HepG2 (cell line): ENCODE results near the gene SGK1. TPM values are rescaled to one million over a fixed set of nuclear protein-coding genes. Genes with fewer than 3 reads are reported as not detected.
A peak's percentile ranks its signal among the peaks of the same experiment; 100 is the strongest.

Experiments
- AKNA ChIP-seq: sonication (generic); formaldehyde crosslinking; IDR thresholded peaks from 2 replicates; pipeline ENCODE4 v1.4.0; 2020; ENCODE audit warnings: missing genetic modification reagents, borderline replicate concordance
- ARID3A ChIP-seq: IDR thresholded peaks from 2 replicates; pipeline ENCODE4 v1.6.1; 2012; ENCODE audit warnings: low read depth, low read length, improper control_type of control experiment
- ELF3 ChIP-seq: IDR thresholded peaks from 2 replicates; pipeline ENCODE4 v1.6.1; 2016; ENCODE audit warnings: missing genetic modification reagents, missing compliant biosample characterization
- GZF1 ChIP-seq: sonication (generic); formaldehyde crosslinking; IDR thresholded peaks from 2 replicates; pipeline ENCODE4 v1.5.1; 2020; ENCODE audit warnings: mild to moderate bottlenecking, missing genetic modification reagents
- HDAC1 ChIP-seq: sonication (generic); formaldehyde crosslinking; IDR thresholded peaks from 2 replicates; pipeline ENCODE4 v1.5.1; 2020; ENCODE audit warnings: mild to moderate bottlenecking, missing genetic modification reagents
- HNF1A ChIP-seq, 2 experiments: sonication (generic) in 1 of 2; formaldehyde crosslinking in 1 of 2; IDR thresholded peaks; 2 replicates each; pipeline versions ENCODE4 v1.4.0 to v1.6.1; 2016 to 2020; ENCODE audit warnings: borderline replicate concordance in 1 of 2, low read depth in 1 of 2, mild to moderate bottlenecking in 1 of 2, missing genetic modification reagents in 1 of 2
- HOXD1 ChIP-seq: sonication (generic); formaldehyde crosslinking; IDR thresholded peaks from 2 replicates; pipeline ENCODE4 v1.5.0; 2020; ENCODE audit warnings: missing genetic modification reagents
- MED1 ChIP-seq: sonication (generic); formaldehyde crosslinking; IDR thresholded peaks from 2 replicates; pipeline ENCODE4 v1.4.0; 2020; ENCODE audit warnings: missing genetic modification reagents
- NCOA2 ChIP-seq: sonication (generic); formaldehyde crosslinking; IDR thresholded peaks from 2 replicates; pipeline ENCODE4 v1.8.0; 2022; ENCODE audit warnings: inconsistent platforms
- NFIC ChIP-seq: IDR thresholded peaks from 2 replicates; pipeline ENCODE4 v1.6.1; 2012; ENCODE audit warnings: mild to moderate bottlenecking, low read length, inconsistent platforms
- NFKB2 ChIP-seq: sonication (generic); formaldehyde crosslinking; IDR thresholded peaks from 2 replicates; pipeline ENCODE4 v1.4.0; 2020; ENCODE audit warnings: missing genetic modification reagents, borderline replicate concordance
- ONECUT2 ChIP-seq: sonication (generic); formaldehyde crosslinking; IDR thresholded peaks from 2 replicates; pipeline ENCODE4 v1.4.0; 2020; ENCODE audit warnings: missing genetic modification reagents
- SOX6 ChIP-seq, 2 experiments: fragments of 450-650 bp in 1 of 2; sonication (generic) in 1 of 2; formaldehyde crosslinking in 1 of 2; IDR thresholded peaks; 2 replicates each; pipeline versions ENCODE4 v1.4.0 to v1.6.1; 2017 to 2020; ENCODE audit warnings: antibody characterized with exemption in 1 of 2, mild to moderate bottlenecking in 1 of 2, missing genetic modification reagents in 1 of 2
- ZFAT ChIP-seq: sonication (generic); formaldehyde crosslinking; conservative IDR thresholded peaks from 2 replicates; pipeline ENCODE4 v1.8.1; 2023; ENCODE audit warnings: missing genetic modification reagents, inconsistent platforms
- ZFP91 ChIP-seq: sonication (generic); formaldehyde crosslinking; IDR thresholded peaks from 2 replicates; pipeline ENCODE4 v1.9.0; 2022; ENCODE audit warnings: missing genetic modification reagents, mild to moderate bottlenecking, borderline replicate concordance
- ZNF263 ChIP-seq: sonication (generic); formaldehyde crosslinking; IDR thresholded peaks from 2 replicates; pipeline ENCODE4 v1.4.0; 2020; ENCODE audit warnings: missing genetic modification reagents
- polyA plus RNA-seq, 8 experiments: library from polyadenylated mRNA; depleted of rRNA in 3 of 8; stranded (reverse) in 7 of 8; unstranded in 1 of 8; fragments of >200 nt; fragmentation: Illumina TruSeq in 4 of 8; extraction: Trizol in 4 of 8; gene quantifications; 2 replicates each; pipeline versions ENCODE4 v1.2.1 to v1.2.3, GENCODE V29; 2011 to 2016; ENCODE audit warnings: low read depth in 4 of 8, missing spikeins in 1 of 8, mixed read lengths in 1 of 8; ENCODE audit not compliant: insufficient read depth in 1 of 8
- total RNA-seq, 5 experiments: library from RNA; depleted of rRNA; stranded (reverse); fragments of >200 nt; fragmentation: Illumina TruSeq; extraction: Trizol; gene quantifications; 2 replicates each; pipeline ENCODE4 v1.2.3, GENCODE V29; 2016; ENCODE audit warnings: low read depth in 1 of 5

The SGK1 gene
- total and polyA plus RNA-seq, 2 of the 13 experiments (the other 11 are each of a cell fraction or from before 2014, with no cell fraction given): 56.1 to 56.2 TPM

- no peak for TF ChIP-seq SOX6 (IDR thresholded peaks at IDR 0.05)
- TF ChIP-seq SOX6 (CRISPR knock-in tag; IDR thresholded peaks at IDR 0.05): peak; percentile 61; the same call in 1 of the 2 replicates
- TF ChIP-seq ELF3: peak; percentile 42; the same call in 1 of the 2 replicates
- no peak for TF ChIP-seq AKNA (CRISPR knock-in tag)
- peak; percentile 56; the same call in 1 of the 2 replicates for TF ChIP-seq NFIC
- TF ChIP-seq NCOA2 (CRISPR knock-in tag): peak; percentile 62
- no peak for TF ChIP-seq GZF1 (CRISPR knock-in tag)
- TF ChIP-seq ONECUT2 (CRISPR knock-in tag): peak; percentile 75; the same call in 1 of the 2 replicates
- TF ChIP-seq ZFAT (CRISPR knock-in tag): no peak
- TF ChIP-seq NFKB2 (CRISPR knock-in tag): no peak
- 0 out of 2 replicates have a peak, but pooled peaks have one; percentile 48 for TF ChIP-seq HNF1A (IDR thresholded peaks at IDR 0.05; ENCODE audit: low read depth)
- TF ChIP-seq HNF1A (CRISPR knock-in tag; IDR thresholded peaks at IDR 0.05; ENCODE audit: borderline replicate concordance): no peak
- TF ChIP-seq MED1 (CRISPR knock-in tag): peak; percentile 64
- no peak; the same call in 1 of the 2 replicates for TF ChIP-seq HDAC1 (CRISPR knock-in tag)
- peak; percentile 81 for TF ChIP-seq ARID3A
- TF ChIP-seq ZFP91 (CRISPR knock-in tag): no peak
- TF ChIP-seq HOXD1 (CRISPR knock-in tag): no peak
- peak; percentile 72 for TF ChIP-seq ZNF263 (CRISPR knock-in tag)
These were observed 59.0 kb downstream of the SGK1 start (continued) for GRCh38 chr6:134258849-134259306.
